ENCODE results near the gene BHLHE23.

Gene BHLHE23

GRCh38 chr20:62970307-62971210 is 36.2 kb downstream of the BHLHE23 start:
- DNase-seq, result no peak

GRCh38 chr20:62969939-62970306 is 36.8 kb downstream of the BHLHE23 start:
- DNase-seq, result no peak

- DNase-seq, result no peak
Measured at GRCh38 chr20:62969179-62969760, 37.5 kb downstream of the BHLHE23 start.

GRCh38 chr20:62968378-62969178 is 38.2 kb downstream of the BHLHE23 start:
- no peak for DNase-seq

GRCh38 chr20:62967628-62968351 is 39.0 kb downstream of the BHLHE23 start:
- no peak for DNase-seq

GRCh38 chr20:62967149-62967501 is 39.6 kb downstream of the BHLHE23 start:
- DNase-seq, result no peak

GRCh38 chr20:62966212-62967148 is 40.3 kb downstream of the BHLHE23 start:
- DNase-seq, result no peak

- no peak for DNase-seq
Measured at GRCh38 chr20:62965363-62965771, 41.4 kb downstream of the BHLHE23 start.

GRCh38 chr20:62964700-62965099 is 42.1 kb downstream of the BHLHE23 start:
- DNase-seq, result no peak

- DNase-seq, result no peak
Measured at GRCh38 chr20:62963614-62964397, 43.0 kb downstream of the BHLHE23 start.

GRCh38 chr20:62962891-62963613 is 43.7 kb downstream of the BHLHE23 start:
- DNase-seq, result no peak

- no peak for DNase-seq
Measured at GRCh38 chr20:62962221-62962879, 44.4 kb downstream of the BHLHE23 start.

GRCh38 chr20:62961799-62962198 is 45.0 kb downstream of the BHLHE23 start:
- DNase-seq, result no peak

GRCh38 chr20:62961310-62961783 is 45.4 kb downstream of the BHLHE23 start:
- no peak for DNase-seq

GRCh38 chr20:62960446-62961309 is 46.1 kb downstream of the BHLHE23 start:
- peak; percentile 46 for DNase-seq

GRCh38 chr20:62959998-62960436 is 46.7 kb downstream of the BHLHE23 start:
- no peak for DNase-seq

- no peak for DNase-seq
Measured at GRCh38 chr20:62959101-62959971, 47.4 kb downstream of the BHLHE23 start.

All from NCI-H774 (cell line).